H1 (cell line): ENCODE measurements around the gene VSNL1. TPM values are rescaled to one million over a fixed set of nuclear protein-coding genes. Genes with fewer than 3 reads are reported as not detected.

ENCODE experiments used
- NANOG ChIP-seq: IDR thresholded peaks from 2 replicates; pipeline ENCODE4 v1.6.1; 2011; ENCODE audit warnings: low read length, low read depth, mild to moderate bottlenecking, inconsistent platforms; ENCODE audit not compliant: insufficient read depth, poor library complexity, severe bottlenecking
- POLR2AphosphoS5 ChIP-seq: IDR thresholded peaks from 2 replicates; pipeline ENCODE4 v1.6.1; 2011; ENCODE audit warnings: low read depth, low read length
- RBBP5 ChIP-seq: IDR thresholded peaks from 2 replicates; pipeline ENCODE4 v1.7.1; 2012; ENCODE audit warnings: low read depth, mild to moderate bottlenecking, inconsistent platforms, low read length, moderate library complexity, borderline replicate concordance
- polyA plus RNA-seq, 7 experiments: library from polyadenylated mRNA; depleted of rRNA in 3 of 7; stranded (reverse) in 5 of 7; unstranded in 2 of 7; fragments of >200 nt in 5 of 7; fragments of 200-250 nt in 2 of 7; gene quantifications; 1 replicate in 5 of 7; 2 replicates in 1 of 7; 4 replicates in 1 of 7; pipeline versions ENCODE4 v1.2.1 to v1.2.3, GENCODE V29; 2011 to 2013; ENCODE audit warnings: missing spikeins in 2 of 7, mixed read lengths in 2 of 7
- total RNA-seq: library from RNA; stranded (reverse); fragmentation: NEBNext Ultra II Directional; extraction: Animal tissue kit (Norgen Biotek cat#: 25700); gene quantifications from 2 replicates; pipeline ENCODE4 v1.2.1, GENCODE V29; 2021

VSNL1 gene
- total and polyA plus RNA-seq, 2 of the 8 experiments (the other 6 are each of a cell fraction or from before 2014, with no cell fraction given) = 49.4 to 108 TPM

GRCh38 chr2:17520761-17521160 lies 19.7 kb upstream of the VSNL1 start (continued):
- TF ChIP-seq POLR2AphosphoS5 (no peak), NANOG (no peak), RBBP5 (no peak)
